HG03108 (cell line): ENCODE results near the gene GEMIN2.
A peak's percentile ranks its signal among the peaks of the same experiment; 100 is the strongest.
"Not testable (repeated sequence)": the region's sequence is repeated elsewhere in the genome, so short reads cannot be mapped to it uniquely, and the experiment has no call there.

Experiments
- ATAC-seq: cut with Tn5 transposase; IDR thresholded peaks from one replicate; pipeline ENCODE4 v1.9.1; 2021; ENCODE audit warnings: moderate library complexity; ENCODE audit not compliant: unreplicated experiment

The GEMIN2 gene, protein sequence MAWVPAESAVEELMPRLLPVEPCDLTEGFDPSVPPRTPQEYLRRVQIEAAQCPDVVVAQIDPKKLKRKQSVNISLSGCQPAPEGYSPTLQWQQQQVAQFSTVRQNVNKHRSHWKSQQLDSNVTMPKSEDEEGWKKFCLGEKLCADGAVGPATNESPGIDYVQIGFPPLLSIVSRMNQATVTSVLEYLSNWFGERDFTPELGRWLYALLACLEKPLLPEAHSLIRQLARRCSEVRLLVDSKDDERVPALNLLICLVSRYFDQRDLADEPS

DNA sequence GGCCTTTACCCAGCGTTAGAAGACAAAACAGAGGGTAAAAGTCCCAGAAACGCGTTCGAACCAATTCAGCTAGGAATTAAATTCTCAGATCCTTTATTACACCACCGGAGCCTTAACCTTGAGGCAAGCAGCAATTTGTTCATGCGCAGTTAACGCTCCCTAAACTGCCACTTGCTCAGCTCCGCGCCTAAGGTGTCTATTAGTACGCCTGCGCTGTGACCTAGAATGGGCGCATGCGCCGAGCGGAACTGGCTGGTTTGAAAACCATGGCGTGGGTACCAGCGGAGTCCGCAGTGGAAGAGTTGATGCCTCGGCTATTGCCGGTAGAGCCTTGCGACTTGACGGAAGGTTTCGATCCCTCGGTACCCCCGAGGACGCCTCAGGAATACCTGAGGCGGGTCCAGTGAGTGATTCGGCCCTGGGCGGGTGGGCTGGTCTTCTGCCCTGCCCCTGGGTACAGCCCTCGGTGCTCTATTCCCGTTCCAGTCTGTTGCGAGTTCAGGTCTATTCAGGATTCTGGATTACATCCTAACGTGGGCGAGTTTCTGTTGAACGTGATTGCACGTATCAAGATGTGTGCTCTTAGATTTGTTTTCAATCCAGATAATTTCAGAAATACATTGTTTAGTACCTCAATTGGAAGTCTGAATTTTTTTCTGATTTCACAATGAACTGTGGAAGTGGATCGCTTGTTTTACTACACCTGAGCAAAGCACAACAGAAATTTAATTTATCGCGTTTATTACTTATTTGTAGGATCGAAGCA is at the start of gene GEMIN2:
Gene GEMIN2, plus strand, starts transcription at position 251 of the 766 bp plus-strand sequence. Its CDS starts 16 bp downstream, at position 267.
- ATAC-seq = peak; percentile 92

DNA sequence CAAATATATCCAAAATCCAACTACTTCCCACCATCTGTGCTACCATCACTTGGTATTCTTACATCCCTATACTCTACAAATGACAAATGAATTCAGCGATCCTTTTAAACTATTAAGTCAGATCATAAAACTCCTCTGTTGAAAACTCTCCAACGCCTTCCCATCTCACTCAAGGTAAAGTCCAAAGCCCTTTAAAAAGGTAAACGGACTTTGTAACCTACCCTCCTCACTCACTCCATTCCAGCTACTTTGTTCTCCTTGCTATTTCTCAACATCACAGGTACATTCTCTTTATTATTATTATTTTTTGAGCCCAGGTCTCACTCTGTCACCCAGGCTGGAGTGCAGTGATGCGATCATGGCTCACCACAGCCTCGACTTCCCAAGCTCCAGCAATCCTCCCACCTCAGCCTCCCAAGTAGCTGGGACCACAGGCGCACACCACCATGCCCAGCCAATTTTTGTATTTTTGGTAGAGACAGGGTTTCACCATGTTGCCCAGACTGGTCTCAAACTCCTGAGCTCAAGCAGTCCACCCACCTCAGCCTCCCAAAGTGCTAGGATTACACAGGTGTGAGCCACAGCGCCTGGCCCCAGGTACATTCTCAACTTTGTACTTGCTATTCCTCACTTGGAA is 44.8 kb upstream of the GEMIN2 start:
- not testable (repeated sequence) for ATAC-seq

DNA sequence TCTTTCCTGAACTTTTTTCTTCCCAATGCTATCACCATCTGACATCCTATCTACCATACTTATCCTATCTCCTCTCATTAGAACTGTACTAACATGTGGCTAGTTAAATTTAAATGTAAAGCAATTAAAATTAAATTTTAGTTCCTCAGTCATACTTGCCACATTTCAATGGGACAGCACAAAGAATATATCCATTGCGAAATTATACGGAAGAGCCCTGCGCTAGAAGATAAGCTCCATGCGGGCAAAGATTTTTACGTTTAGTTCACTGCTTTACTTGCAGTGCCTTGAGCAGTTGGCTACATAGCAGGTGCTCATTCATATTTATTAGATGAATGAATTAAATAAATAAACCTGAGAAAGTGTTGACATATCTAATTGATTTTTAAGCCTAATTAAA is 44.2 kb upstream of the GEMIN2 start:
- no peak for ATAC-seq

DNA sequence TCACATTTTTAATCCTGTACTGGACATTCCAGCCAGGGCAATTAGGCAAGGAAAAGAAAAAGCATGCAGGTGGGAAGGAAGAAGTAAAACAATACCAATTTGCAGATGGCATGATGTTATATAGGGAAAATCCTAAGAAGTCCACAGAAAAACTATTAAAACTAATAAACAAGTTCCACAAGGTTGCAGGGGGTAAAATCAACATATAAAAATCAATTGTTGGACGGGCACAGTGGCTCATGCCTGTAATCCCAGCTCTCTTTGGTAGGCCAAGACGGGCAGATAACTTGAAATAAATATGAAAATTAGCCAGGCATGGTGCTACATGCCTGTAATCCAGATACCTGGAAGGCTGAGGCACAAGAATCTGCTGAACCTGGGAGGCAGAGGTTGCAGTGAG is 43.0 kb upstream of the GEMIN2 start:
- no peak for ATAC-seq

DNA sequence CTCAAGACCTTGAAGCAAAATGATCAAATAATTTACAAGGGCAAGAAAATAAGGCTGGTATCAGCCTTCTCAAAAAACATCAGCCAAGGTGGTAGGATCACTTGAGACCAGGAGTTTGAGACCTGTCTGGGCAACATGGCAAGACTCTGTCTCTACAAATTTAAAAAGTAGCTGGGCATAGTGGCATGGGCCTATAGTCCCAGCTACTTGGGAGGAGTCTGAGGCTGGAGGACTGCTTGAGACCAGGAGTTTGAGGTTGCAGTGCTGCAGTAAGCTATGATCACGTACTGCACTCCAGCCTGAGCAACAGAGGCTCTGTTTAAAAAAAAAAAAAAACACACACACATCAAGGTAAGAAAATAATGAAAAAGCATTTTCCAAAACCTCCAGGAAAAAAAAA is 33.2 kb upstream of the GEMIN2 start:
- no peak for ATAC-seq

DNA sequence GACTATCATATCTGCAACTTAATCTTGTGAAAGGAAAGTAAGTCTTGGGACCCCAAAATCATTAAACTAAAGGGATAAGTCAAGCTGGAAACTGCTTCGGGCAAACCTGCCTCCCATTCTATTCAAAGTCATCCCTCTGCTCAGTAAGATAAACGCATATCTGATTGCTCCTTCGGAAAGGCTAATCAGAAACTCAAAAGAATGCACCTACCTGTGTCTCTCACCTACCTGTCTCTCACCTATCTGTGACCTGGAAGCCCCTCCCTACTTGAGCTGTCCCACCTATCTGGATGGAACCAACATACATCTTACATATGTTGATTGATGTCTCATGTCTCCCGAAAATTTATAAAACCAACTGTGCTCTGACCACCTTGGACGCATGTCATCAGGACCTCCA is 31.0 kb upstream of the GEMIN2 start:
- no peak for ATAC-seq

DNA sequence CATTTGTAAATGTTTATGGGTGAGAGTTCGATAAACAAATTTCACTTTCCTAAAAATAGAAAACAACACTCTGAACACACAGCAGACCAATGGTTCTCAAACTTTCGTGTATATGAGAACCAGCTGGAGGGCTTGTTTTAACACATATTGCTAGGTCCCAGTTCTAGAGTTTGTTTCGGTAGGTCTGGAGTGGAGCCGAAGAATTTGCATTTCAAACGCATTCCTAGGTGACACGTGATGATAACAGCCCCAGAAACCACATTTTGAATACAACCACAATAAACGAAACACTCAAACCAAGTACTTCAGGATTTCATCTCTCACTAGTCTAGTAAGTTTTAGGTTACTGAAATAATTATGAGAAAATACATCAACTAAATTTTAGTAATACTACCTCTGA is 28.2 kb upstream of the GEMIN2 start:
- ATAC-seq = no peak

DNA sequence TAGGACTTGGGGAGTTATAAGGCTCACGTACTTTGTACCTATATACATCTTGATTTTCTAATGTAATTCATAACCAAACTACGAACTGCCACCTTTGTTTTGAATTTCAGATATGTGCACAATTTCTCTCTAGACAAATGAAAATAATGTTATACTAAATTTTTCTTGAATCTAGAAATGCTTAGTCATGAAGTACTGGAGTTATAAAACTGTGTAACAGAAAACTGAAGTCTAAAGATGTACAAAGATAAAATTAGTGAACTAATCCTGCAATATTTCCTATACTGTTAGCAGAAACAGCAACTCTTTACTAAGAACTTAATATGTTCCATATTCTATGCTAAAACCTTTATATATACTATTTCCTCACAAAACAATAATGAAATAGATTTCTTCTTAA is 26.6 kb upstream of the GEMIN2 start:
- ATAC-seq = no peak

DNA sequence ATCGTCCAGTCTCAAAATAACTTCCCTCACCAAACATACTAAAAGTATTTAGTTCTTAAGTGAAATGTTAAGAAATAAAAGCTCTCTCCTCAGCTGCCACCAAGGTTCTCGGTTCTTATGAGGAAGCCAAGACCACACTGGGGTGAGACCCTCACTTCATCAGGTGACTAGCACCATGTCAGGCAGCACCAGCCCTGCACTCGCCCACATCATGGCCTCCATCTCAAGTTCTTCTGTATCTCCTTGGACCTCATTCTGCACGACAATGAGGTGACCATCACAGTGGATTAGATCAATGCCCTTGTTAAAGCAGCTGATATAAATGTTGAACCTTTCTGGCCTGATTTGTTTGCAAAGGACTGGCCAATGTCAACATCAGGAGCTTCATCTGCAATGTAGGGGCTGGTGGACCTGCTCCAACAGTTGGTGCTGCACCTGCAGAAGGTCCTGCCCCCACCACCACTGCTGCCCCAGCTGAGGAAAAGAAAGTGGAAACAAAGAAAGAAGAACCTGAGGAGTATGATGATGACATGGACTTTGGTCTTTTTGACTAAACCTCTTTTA is 23.5 kb upstream of the GEMIN2 start:
- no peak for ATAC-seq

DNA sequence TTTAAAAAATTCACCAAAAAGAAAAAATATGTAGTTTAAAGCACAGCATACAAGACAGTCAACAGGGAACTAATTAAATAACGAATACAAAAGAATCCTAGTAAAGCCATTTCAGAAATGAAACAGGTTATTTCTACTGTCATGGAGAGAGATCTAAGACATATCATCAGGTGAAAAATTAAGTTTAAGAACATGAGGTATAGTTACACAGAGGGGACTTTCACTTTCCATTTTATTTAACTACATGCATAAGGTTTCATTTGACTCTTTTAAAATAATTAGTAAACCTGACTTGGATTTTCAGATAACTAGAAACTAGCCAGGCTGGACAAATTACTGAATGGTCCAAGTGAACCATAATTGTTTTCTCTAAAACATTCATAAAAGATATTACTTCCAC is 22.4 kb upstream of the GEMIN2 start:
- ATAC-seq = no peak

DNA sequence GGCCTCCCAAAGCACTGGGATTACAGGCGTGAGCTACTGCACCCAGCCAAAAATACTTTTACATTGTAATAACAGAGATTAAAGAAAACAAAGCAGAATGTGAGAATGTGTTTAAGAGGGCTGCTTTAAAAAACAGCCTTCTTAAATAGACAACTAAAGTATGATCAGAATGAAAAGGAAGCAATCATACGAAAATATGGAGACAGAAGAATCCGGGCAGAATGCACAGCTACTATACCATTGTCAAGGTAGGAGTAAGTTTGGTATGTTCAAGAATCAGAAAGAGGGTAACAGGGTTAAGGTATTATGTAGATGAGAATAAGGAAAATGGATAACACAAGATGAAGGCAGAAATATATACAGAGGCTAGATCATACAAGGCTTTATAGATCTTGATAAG is 19.6 kb upstream of the GEMIN2 start:
- ATAC-seq = no peak

DNA sequence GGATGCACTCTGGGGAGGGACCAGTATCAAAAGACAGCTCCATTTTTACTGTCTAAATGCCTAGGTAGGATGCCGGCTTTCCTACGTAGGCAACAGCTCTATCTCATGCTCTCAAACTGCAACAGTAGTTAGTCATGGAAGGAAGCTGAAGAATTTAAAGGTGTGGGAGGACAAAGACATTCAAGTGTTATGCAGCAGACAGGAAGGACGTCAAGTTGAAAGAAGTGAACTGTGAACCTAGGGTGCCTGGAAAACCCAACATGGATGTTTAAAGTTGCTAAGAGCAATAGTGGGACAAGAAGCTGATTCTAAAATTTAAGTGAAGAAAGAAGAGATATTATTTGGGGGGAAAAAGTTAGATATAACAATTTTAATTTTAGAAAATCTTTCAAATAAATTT is 17.0 kb upstream of the GEMIN2 start:
- no peak for ATAC-seq

DNA sequence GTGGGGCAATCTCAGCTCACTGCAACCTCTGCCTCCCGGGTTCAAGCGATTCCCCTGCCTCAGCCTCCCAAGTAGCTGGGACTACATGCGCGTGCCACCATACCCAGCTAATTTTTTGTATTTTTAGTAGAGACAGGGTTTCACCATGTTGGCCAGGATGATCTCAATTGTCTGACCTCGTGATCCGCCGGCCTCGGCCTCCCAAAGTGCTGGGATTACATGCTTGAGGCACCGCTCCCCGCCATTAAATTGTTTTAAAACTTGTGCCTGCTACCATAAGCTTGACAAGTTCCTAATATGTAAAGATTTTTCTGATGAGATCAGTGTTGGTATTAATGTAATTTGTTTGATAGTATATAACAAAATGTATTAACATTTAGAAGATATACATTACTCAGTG is 14.9 kb upstream of the GEMIN2 start:
- ATAC-seq = not testable (repeated sequence)

DNA sequence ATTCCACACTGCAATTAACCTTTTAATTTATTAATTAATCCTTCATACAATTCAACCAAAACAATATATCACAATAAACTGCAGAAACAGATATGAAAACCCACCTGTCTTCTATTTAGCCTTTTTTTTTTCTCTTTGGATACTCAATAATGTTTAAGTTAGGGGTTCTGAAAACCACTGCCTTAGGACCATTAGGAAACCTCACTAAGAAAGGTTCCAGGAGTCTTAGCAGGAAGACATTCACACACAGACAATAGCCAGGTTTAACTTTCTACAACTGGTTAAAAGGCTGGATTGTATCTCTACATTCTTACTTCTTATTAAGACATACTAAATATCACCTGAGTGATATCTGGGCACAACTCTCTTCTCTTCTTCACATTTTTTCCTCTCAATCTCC is 14.4 kb upstream of the GEMIN2 start:
- no peak for ATAC-seq

DNA sequence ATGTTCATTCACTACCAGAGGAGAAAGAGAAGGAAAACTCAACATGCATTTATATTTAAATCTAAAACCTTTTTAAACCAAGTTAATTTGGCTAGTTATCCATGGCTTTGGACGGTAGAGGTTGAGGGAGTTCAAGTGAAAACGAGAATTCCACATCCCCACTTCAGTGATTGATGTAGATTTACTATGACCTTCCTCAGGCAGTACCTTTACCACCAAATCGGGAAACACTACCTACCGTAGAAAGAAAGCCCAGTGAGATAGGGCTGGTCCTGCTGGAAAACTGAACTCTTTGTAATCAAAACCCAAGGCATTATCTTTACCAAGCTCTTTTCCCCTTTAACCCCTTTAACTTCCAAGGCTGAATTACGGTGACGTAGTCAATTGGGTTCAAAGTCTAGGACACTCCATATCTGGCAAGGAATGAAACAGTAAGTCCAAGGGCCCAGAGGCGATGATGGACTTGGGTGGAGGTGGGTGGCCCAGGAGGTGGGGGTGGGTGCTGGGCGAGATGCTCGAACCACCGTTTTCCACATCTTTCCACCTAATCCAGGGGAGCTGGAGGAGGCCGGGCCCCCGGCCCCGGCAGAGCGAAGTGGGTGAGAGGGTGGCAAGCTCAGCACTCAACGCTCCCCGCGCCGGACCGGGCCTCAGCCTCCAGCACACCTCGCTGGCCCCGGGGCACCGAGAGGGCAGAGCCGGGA is 11.7 kb upstream of the GEMIN2 start:
- peak; percentile 8 for ATAC-seq

DNA sequence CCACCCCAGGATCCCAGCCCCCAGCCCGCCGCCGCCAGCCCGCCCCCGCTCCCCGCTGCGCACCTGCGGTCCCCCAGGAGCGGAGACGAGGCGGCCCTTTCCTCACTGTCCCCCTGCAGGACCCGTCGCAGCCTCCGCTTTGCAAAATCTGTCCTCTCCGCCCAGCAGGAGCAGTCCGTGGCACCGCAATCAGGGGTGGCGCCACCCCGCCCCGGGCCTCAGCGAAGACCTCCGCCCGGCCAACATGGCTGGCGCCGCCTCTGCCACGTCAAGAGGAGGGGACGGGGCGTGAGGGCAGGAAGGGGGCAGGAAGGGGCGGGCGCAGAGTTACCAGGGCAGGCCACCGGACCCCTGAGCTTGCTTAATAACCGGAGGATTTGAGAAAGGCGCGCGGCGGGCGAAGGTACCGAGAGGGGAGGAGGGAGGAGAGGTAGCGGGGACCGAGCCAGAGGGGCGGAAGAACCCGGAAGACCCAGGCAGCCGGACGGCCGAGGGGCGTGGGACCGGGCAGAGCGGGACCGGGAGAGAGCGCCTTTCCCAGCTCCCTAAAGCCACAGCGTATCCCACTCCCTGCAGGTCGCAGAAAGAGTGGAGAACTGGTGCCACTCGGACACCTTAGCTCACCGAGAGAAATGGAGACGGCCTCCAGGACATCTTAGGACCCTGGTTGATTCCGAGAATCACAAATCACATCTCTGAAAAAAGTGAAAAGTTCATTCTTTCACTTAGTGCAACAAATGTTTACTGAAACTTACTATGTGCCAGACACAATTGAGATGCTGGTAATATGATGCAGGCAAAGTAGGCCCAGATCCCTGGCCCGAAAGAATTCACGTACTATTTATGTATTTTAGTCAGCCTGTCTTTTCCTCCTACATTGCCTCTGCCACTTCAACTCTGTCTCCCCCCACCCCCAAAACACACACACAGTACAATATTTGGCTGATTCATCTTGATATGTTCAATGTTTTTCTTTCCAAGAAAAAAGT is 10.9 kb upstream of the GEMIN2 start, which contains the start of gene SEC23A:
Gene SEC23A, minus strand, starts transcription at position 267 of the 989 bp plus-strand sequence. CDS start 7,117 bp downstream, outside the sequence.
- ATAC-seq = peak; percentile 96

DNA sequence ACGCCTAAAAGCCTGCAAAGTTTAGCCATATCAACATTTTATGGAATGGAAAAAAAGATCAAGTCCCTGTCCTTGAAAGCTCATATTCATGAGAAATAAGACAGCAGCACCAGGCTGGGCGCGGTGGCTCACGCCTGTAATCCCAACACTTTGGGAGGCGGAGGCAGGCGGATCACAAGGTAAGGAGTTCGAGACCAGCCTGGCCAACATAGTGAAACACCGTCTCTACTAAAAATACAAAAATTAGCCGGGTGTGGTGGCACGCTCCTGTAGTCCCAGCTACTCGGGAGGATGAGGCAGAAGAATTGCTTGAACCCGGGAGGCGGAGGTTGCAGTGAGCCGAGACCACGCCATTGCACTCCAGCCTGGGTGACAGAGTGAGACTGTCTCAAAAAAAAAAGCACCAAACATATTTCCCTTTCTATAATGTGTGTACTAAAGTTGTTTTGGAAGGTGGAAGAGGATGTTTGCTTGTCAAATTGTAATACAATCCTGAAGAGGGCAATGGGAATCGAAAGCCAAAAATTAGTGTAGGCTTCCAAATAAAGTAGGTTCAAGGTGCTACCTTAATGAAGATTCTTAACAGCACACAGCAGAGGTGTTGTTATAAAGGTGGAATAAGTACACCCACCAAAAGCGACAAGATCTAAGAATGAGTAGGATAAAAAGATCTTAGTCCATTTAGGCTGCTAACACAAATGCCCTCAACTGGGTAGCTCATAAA is 9.9 kb upstream of the GEMIN2 start:
- ATAC-seq = not testable (repeated sequence)

DNA sequence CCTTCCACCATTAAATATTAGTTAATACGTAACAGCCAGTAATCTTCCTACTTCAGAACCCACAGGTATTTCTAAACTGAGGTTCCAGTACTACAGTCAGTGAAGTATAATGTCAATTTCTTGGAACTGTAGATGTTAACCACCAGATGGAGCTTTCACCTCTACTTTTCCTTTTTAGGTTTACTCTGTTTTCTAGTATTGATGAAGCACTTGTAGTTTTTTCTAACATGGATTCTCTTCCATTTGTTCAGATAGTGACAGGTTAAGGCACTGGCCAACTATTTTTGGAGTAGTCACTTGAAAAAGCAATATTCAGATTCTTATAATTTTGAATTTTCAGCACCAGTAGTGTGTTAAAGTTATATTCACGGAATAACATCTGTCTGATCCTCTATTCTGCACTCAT is 6.5 kb upstream of the GEMIN2 start:
- no peak for ATAC-seq

DNA sequence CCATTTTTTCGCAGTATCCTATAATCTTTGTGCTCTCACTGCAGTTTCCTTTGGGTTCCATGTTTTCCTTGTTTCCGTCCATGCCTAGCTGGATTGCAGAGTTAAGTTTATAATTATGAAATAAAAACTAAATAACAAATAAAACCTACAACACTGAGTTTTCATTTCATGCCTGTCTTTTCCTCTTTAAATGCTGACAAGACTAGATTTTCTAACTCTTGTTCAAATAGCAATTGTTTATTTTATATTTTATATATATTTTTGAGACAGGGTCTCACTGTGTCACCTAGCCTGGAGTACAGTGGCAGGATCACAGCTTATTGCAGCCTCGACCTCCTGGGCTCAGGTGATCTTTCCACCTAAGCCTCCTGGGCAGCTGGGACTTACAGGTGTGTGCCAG is 5.3 kb upstream of the GEMIN2 start:
- no peak for ATAC-seq
